Measurements from ENCODE around the gene BAG2. TPM values are rescaled to one million over a fixed set of nuclear protein-coding genes. Genes with fewer than 3 reads are reported as not detected.

The BAG2 gene
- total RNA-seq, 1 donor from 2014 or later = 1.5 TPM

- Histone ChIP-seq H3K27ac (no peak overlapping the region), H3K4me1 (peaks cover 12% of the 10 kb centered on the region), H3K9ac (no peak overlapping the region), H3F3A (ENCODE audit: low read depth) (no peaks in the 10 kb centered on the region), H3K4me2 (no peak overlapping the region), H2AFZ (replicated peaks) (no peak overlapping the region), H3K79me2 (ENCODE audit: low read depth) (peaks cover 23% of the 10 kb centered on the region), H3K9me3 (ENCODE audit: low read depth) (no peaks in the 10 kb centered on the region), H3K27me3 (no peaks in the 10 kb centered on the region), H3K4me3 (no peak overlapping the region), H4K20me1 (ENCODE audit: low read depth) (peaks cover 15% of the 10 kb centered on the region), H3K36me3 (no peaks in the 10 kb centered on the region)
- TF ChIP-seq EZH2phosphoT487 (IDR thresholded peaks at IDR 0.05) (no peak), CTCF (IDR thresholded peaks at IDR 0.05) (no peak), EZH2 (IDR thresholded peaks at IDR 0.05) (no peak)
- peaks cover 15% of the 10 kb centered on the region for H3K36me3 Mint-ChIP-seq
- no peak overlapping the region for H3K27ac Mint-ChIP-seq
- H3K4me1 Mint-ChIP-seq = peaks cover 4% of the 10 kb centered on the region
- no peaks in the 10 kb centered on the region for H3K9me3 Mint-ChIP-seq
- no peak for DNase-seq (ENCODE audit: low spot score)
- no peak overlapping the region for H3K4me3 Mint-ChIP-seq
- H3K27me3 Mint-ChIP-seq (ENCODE audit: insufficient read depth, low read depth) = peaks cover 2% of the 10 kb centered on the region
Measured at GRCh38 chr6:57198926-57199636, 27.0 kb downstream of the BAG2 start.

GRCh38 chr6:57201718-57202117, 29.6 kb downstream of the BAG2 start:
- Histone ChIP-seq H3K9ac (no peak overlapping the region), H4K20me1 (ENCODE audit: low read depth) (peaks cover 18% of the 10 kb centered on the region), H3K9me3 (ENCODE audit: low read depth) (no peaks in the 10 kb centered on the region), H3K79me2 (ENCODE audit: low read depth) (peaks cover 36% of the 10 kb centered on the region), H3K4me2 (peak overlapping the region; percentile 3), H3F3A (ENCODE audit: low read depth) (peaks cover 12% of the 10 kb centered on the region), H3K36me3 (no peaks in the 10 kb centered on the region), H3K27me3 (no peaks in the 10 kb centered on the region), H3K4me3 (no peak overlapping the region), H3K27ac (no peak overlapping the region), H2AFZ (replicated peaks) (no peak overlapping the region), H3K4me1 (peaks cover 12% of the 10 kb centered on the region)
- no peak for DNase-seq (ENCODE audit: low spot score)
- peaks cover 14% of the 10 kb centered on the region for H3K36me3 Mint-ChIP-seq
- no peaks in the 10 kb centered on the region for H3K9me3 Mint-ChIP-seq
- H3K4me1 Mint-ChIP-seq = peaks cover 4% of the 10 kb centered on the region
- H3K27me3 Mint-ChIP-seq (ENCODE audit: insufficient read depth, low read depth) = peaks cover 2% of the 10 kb centered on the region
- TF ChIP-seq CTCF (IDR thresholded peaks at IDR 0.05) (no peak), EZH2 (IDR thresholded peaks at IDR 0.05) (no peak), EZH2phosphoT487 (IDR thresholded peaks at IDR 0.05) (no peak)
- H3K4me3 Mint-ChIP-seq = no peak overlapping the region
- H3K27ac Mint-ChIP-seq = no peak overlapping the region

- Histone ChIP-seq H3F3A (ENCODE audit: low read depth) (peaks cover 14% of the 10 kb centered on the region), H3K4me2 (no peak overlapping the region), H2AFZ (replicated peaks) (no peak overlapping the region), H3K27ac (no peak overlapping the region), H3K4me3 (no peak overlapping the region), H3K27me3 (no peaks in the 10 kb centered on the region), H3K36me3 (no peaks in the 10 kb centered on the region), H3K79me2 (ENCODE audit: low read depth) (peaks cover 61% of the 10 kb centered on the region), H3K9me3 (ENCODE audit: low read depth) (no peaks in the 10 kb centered on the region), H3K4me1 (peaks cover 12% of the 10 kb centered on the region), H4K20me1 (ENCODE audit: low read depth) (peaks cover 18% of the 10 kb centered on the region), H3K9ac (no peak overlapping the region)
- Mint-ChIP-seq H3K36me3 (peaks cover 18% of the 10 kb centered on the region), H3K27ac (no peak overlapping the region), H3K4me3 (no peak overlapping the region), H3K4me1 (peaks cover 4% of the 10 kb centered on the region), H3K27me3 (ENCODE audit: insufficient read depth, low read depth) (peaks cover 2% of the 10 kb centered on the region), H3K9me3 (no peaks in the 10 kb centered on the region)
- TF ChIP-seq CTCF (IDR thresholded peaks at IDR 0.05) (no peak), EZH2phosphoT487 (IDR thresholded peaks at IDR 0.05) (no peak), EZH2 (IDR thresholded peaks at IDR 0.05) (no peak)
- no peak for DNase-seq (ENCODE audit: low spot score)
Measured at GRCh38 chr6:57205550-57206328, 33.6 kb downstream of the BAG2 start.

All from neural progenitor cell (in vitro differentiated cells).